Type B pancreatic cell (in vitro differentiated cells): ENCODE results near the gene RPSA. TPM values are rescaled to one million over a fixed set of nuclear protein-coding genes. Genes with fewer than 3 reads are reported as not detected.
"Not testable (repeated sequence)": the region's sequence is repeated elsewhere in the genome, so short reads cannot be mapped to it uniquely, and the experiment has no call there.

Experiments used
- DNase-seq: peaks from one replicate; pipeline ENCODE4 v3.0.0; 2021; ENCODE audit warnings: mixed read lengths; ENCODE audit not compliant: unreplicated experiment; ENCODE audit errors: extremely low spot score
- H3K27ac Mint-ChIP-seq: 2 replicates; pipeline ENCODE4 v1.8.0; 2021; ENCODE audit warnings: mild to moderate bottlenecking, mixed read lengths
- H3K27me3 Mint-ChIP-seq: 2 replicates; pipeline ENCODE4 v1.8.0; 2021; ENCODE audit warnings: mixed read lengths
- H3K36me3 Mint-ChIP-seq: 2 replicates; pipeline ENCODE4 v1.8.0; 2021; ENCODE audit warnings: mixed read lengths
- H3K4me1 Mint-ChIP-seq: one replicate; pipeline ENCODE4 v1.8.0; 2021; ENCODE audit warnings: mixed read lengths; ENCODE audit not compliant: unreplicated experiment
- H3K4me3 Mint-ChIP-seq: 2 replicates; pipeline ENCODE4 v1.8.0; 2021; ENCODE audit warnings: mild to moderate bottlenecking, mixed read lengths
- H3K9me3 Mint-ChIP-seq: 2 replicates; pipeline ENCODE4 v1.8.0; 2021; ENCODE audit warnings: mixed read lengths
- CTCF ChIP-seq: fragments of 200-600 bp; sonication (generic); conservative IDR thresholded peaks from 2 replicates; pipeline ENCODE4 v1.5.0; 2021; ENCODE audit warnings: antibody characterized with exemption, mild to moderate bottlenecking
- total RNA-seq: library from RNA; stranded (reverse); gene quantifications from 2 replicates; pipeline ENCODE4 v1.2.1, GENCODE V29; 2021; ENCODE audit warnings: low replicate concordance

Gene RPSA
- total RNA-seq, 1 donor from 2014 or later: 1,454 TPM

GRCh38 chr3:39412668-39413260 lies 6.2 kb downstream of the RPSA start:
- H3K27ac Mint-ChIP-seq: peak overlapping the region; percentile 16

GRCh38 chr3:39413691-39414420 lies 7.3 kb downstream of the RPSA start:
- Mint-ChIP-seq H3K4me1 (peaks cover 4% of the 10 kb centered on the region), H3K9me3 (no peaks in the 10 kb centered on the region), H3K27me3 (no peaks in the 10 kb centered on the region), H3K4me3 (no peak overlapping the region), H3K27ac (peak overlapping the region; percentile 26), H3K36me3 (peaks cover 36% of the 10 kb centered on the region)
- TF ChIP-seq CTCF: no peak
- DNase-seq: no peak

More at GRCh38 chr3:39412668-39413260, 6.2 kb downstream of the RPSA start:
- H3K27me3 Mint-ChIP-seq: no peaks in the 10 kb centered on the region
- peaks cover 42% of the 10 kb centered on the region for H3K36me3 Mint-ChIP-seq
- TF ChIP-seq CTCF: no peak
- no peaks in the 10 kb centered on the region for H3K9me3 Mint-ChIP-seq
- no peak overlapping the region for H3K4me3 Mint-ChIP-seq
- no peak for DNase-seq
- peaks cover 5% of the 10 kb centered on the region for H3K4me1 Mint-ChIP-seq

- H3K36me3 Mint-ChIP-seq: peaks cover 36% of the 10 kb centered on the region
- H3K27ac Mint-ChIP-seq: peak overlapping the region; percentile 26
- H3K27me3 Mint-ChIP-seq: peaks cover 5% of the 10 kb centered on the region
- no peak for TF ChIP-seq CTCF
- no peaks in the 10 kb centered on the region for H3K9me3 Mint-ChIP-seq
- no peak for DNase-seq
- no peak overlapping the region for H3K4me3 Mint-ChIP-seq
- H3K4me1 Mint-ChIP-seq: peaks cover 10% of the 10 kb centered on the region
Measured at GRCh38 chr3:39414421-39414907, 7.9 kb downstream of the RPSA start.

GRCh38 chr3:39415302-39415701 lies 8.8 kb downstream of the RPSA start:
- not testable (repeated sequence) for DNase-seq, H3K9me3 Mint-ChIP-seq, H3K27ac Mint-ChIP-seq, H3K4me3 Mint-ChIP-seq, H3K27me3 Mint-ChIP-seq
- H3K4me1 Mint-ChIP-seq: peaks cover 10% of the 10 kb centered on the region
- peaks cover 30% of the 10 kb centered on the region for H3K36me3 Mint-ChIP-seq

- H3K27ac Mint-ChIP-seq: peak overlapping the region; percentile 79
- H3K27me3 Mint-ChIP-seq: peaks cover 5% of the 10 kb centered on the region
- TF ChIP-seq CTCF: no peak
- H3K36me3 Mint-ChIP-seq: peaks cover 26% of the 10 kb centered on the region
- DNase-seq: no peak
- H3K9me3 Mint-ChIP-seq: no peaks in the 10 kb centered on the region
- H3K4me3 Mint-ChIP-seq: no peak overlapping the region
- H3K4me1 Mint-ChIP-seq: peaks cover 10% of the 10 kb centered on the region
Measured at GRCh38 chr3:39415983-39416382, 9.5 kb downstream of the RPSA start.

- not testable (repeated sequence) for H3K27ac Mint-ChIP-seq, H3K4me3 Mint-ChIP-seq, H3K9me3 Mint-ChIP-seq, DNase-seq, H3K27me3 Mint-ChIP-seq
- peaks cover 17% of the 10 kb centered on the region for H3K36me3 Mint-ChIP-seq
- H3K4me1 Mint-ChIP-seq: peaks cover 10% of the 10 kb centered on the region
Measured at GRCh38 chr3:39416998-39417397, 10.5 kb downstream of the RPSA start.

GRCh38 chr3:39418556-39419225 lies 12.2 kb downstream of the RPSA start:
- H3K27ac Mint-ChIP-seq, H3K9me3 Mint-ChIP-seq, H3K36me3 Mint-ChIP-seq, H3K4me3 Mint-ChIP-seq, H3K27me3 Mint-ChIP-seq, DNase-seq: not testable (repeated sequence)
- peaks cover 10% of the 10 kb centered on the region for H3K4me1 Mint-ChIP-seq
